ENCODE data around the gene IDH3B. TPM values are rescaled to one million over a fixed set of nuclear protein-coding genes. Genes with fewer than 3 reads are reported as not detected.

Gene IDH3B
- total and polyA plus RNA-seq, 2 donors (not counting 3 experiments of a cell fraction or from before 2014, with no cell fraction given): 86.9 to 177 TPM

DNA sequence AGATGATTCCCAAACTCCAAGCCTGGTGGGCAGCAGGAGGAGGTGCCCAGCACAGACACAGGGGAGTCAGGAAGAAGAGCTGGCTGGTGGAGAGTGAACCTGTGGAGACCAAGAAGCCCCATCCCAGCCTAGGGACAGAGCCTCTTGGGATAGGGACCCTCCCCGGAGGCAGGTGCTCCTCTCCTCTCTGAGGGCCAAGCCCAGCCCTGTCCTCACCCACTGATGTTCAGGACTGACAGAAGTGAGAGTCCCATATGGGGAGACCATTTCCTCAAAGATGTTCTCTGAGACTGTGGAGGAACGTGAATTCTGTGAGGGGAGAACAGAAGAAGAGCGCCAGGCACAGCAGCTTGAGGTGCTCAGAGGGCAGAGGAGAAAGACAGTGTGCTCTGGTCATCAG, 26.2 kb upstream of the IDH3B start:
- peaks cover 4% of the 10 kb centered on the region for H3K4me1 ChIP-seq (ENCODE audit: control insufficient read depth, extremely low read depth, insufficient read depth, low read length)
- FAIRE-seq (no peak), DNase-seq (ENCODE audit: low read depth, low spot score) (no peak)
- H3K9me1 ChIP-seq (replicated peaks; ENCODE audit: control insufficient read depth, extremely low read depth, insufficient read depth, low read length): no peaks in the 10 kb centered on the region
- TF ChIP-seq, protein P1, sequence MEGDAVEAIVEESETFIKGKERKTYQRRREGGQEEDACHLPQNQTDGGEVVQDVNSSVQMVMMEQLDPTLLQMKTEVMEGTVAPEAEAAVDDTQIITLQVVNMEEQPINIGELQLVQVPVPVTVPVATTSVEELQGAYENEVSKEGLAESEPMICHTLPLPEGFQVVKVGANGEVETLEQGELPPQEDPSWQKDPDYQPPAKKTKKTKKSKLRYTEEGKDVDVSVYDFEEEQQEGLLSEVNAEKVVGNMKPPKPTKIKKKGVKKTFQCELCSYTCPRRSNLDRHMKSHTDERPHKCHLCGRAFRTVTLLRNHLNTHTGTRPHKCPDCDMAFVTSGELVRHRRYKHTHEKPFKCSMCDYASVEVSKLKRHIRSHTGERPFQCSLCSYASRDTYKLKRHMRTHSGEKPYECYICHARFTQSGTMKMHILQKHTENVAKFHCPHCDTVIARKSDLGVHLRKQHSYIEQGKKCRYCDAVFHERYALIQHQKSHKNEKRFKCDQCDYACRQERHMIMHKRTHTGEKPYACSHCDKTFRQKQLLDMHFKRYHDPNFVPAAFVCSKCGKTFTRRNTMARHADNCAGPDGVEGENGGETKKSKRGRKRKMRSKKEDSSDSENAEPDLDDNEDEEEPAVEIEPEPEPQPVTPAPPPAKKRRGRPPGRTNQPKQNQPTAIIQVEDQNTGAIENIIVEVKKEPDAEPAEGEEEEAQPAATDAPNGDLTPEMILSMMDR (IDR thresholded peaks at IDR 0.05; ENCODE audit: extremely low read depth in 1 of 2, insufficient read depth in 1 of 2, low read depth in 1 of 2, low read length in 2 of 2): no peak
- TF ChIP-seq MYC (IDR thresholded peaks at IDR 0.05; ENCODE audit: low read depth, low read length): no peak
- no peak for TF ChIP-seq GATA2 (IDR thresholded peaks at IDR 0.05; ENCODE audit: insufficient read depth, insufficient read length, low read depth, low read length)
- TF ChIP-seq EZH2 (IDR thresholded peaks at IDR 0.05; ENCODE audit: borderline replicate concordance, low read depth, low read length, severe bottlenecking): no peak
- TF ChIP-seq POLR2AphosphoS5 (IDR thresholded peaks at IDR 0.05; ENCODE audit: insufficient read depth, low read depth, low read length): no peak
- TF ChIP-seq, protein P2, sequence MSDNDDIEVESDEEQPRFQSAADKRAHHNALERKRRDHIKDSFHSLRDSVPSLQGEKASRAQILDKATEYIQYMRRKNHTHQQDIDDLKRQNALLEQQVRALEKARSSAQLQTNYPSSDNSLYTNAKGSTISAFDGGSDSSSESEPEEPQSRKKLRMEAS (IDR thresholded peaks at IDR 0.05; ENCODE audit: insufficient read depth, insufficient read length): no peak
- TF ChIP-seq POLR2A (IDR thresholded peaks at IDR 0.05; ENCODE audit: low read depth, low read length): no peak
- no peak for TF ChIP-seq FOS (IDR thresholded peaks at IDR 0.05; ENCODE audit: borderline replicate concordance, insufficient read depth, low read length)
- TF ChIP-seq JUN (IDR thresholded peaks at IDR 0.05; ENCODE audit: borderline replicate concordance, insufficient read depth, insufficient read length, low read depth): no peak
- peaks cover 2% of the 10 kb centered on the region for H4K20me1 ChIP-seq (replicated peaks; ENCODE audit: control insufficient read depth, extremely low read depth, insufficient read depth, low read length)
- H2AFZ ChIP-seq (ENCODE audit: low read depth, low read length): no peak overlapping the region
- POLR2A ChIA-PET: no interaction called here
- peaks cover 29 to 53% of the 10 kb centered on the region in 2 experiments for H3K27me3 ChIP-seq (ENCODE audit: control insufficient read depth in 2 of 2, insufficient read depth in 2 of 2, low read length in 2 of 2)
- dilution Hi-C loops (cut with MboI; ENCODE audit: extremely low pct_ligation_motif_present, low sequenced_read_pairs): no loop called here
- H3K4me3 ChIP-seq (replicated peaks in 1 of 3; ENCODE audit: insufficient read depth in 1 of 3, low read depth in 1 of 3, low read length in 3 of 3): no peak overlapping the region
- CTCF ChIA-PET: interaction anchor here (2.1 to 2.7 kb wide), 3 partner anchors 51 to 162 kb away, joined by 8 to 23 read pairs (median 17); no protein-coding TSS in a partner anchor
- H3K9ac ChIP-seq (replicated peaks; ENCODE audit: extremely low read depth, insufficient read depth, low read length): no peak overlapping the region
- H3K4me2 ChIP-seq (ENCODE audit: insufficient read depth, low read length): no peak overlapping the region
- H3K27ac ChIP-seq (ENCODE audit: insufficient read depth, low read depth, low read length): no peak overlapping the region
- H3K79me2 ChIP-seq (ENCODE audit: control insufficient read depth, insufficient read depth, low read length): no peaks in the 10 kb centered on the region
- H3K9me3 ChIP-seq (replicated peaks; ENCODE audit: control insufficient read depth, insufficient read depth, low read length): no peaks in the 10 kb centered on the region
- no peaks in the 10 kb centered on the region for H3K36me3 ChIP-seq (ENCODE audit: control insufficient read depth in 2 of 2, extremely low read depth in 1 of 2, insufficient read depth in 2 of 2, low read length in 2 of 2)
- no TSS peak for BruUV-seq (replicated peaks)
- intact Hi-C loops (cut with micrococcal nuclease): no loop called here
